OCI-LY3 (cell line): Measurements from ENCODE around the gene PHLDA2.

ENCODE experiments used
- H2AFZ ChIP-seq: fragments of 200-600, 300-600 bp; shearing (Covaris generic); 2 replicates; pipeline ENCODE4 v1.6.0; 2014; ENCODE audit warnings: antibody characterized with exemption, low read depth, low read length
- H3K27ac ChIP-seq: fragments of 200-600, 300-600 bp; sonication (generic); 2 replicates; pipeline ENCODE4 v1.5.1; 2014; ENCODE audit warnings: mild to moderate bottlenecking, low read length, moderate library complexity, mixed read lengths
- H3K27me3 ChIP-seq: fragments of 200-600, 300-600 bp; sonication (generic); 2 replicates; pipeline ENCODE4 v1.6.1; 2014; ENCODE audit warnings: low read depth, low read length, mixed read lengths
- H3K36me3 ChIP-seq: fragments of 200-600, 300-600 bp; sonication (generic); replicated peaks from 2 replicates; pipeline ENCODE3; 2014; ENCODE audit warnings: low read depth, low read length, mixed read lengths
- H3K4me1 ChIP-seq: fragments of 300-600, 200-600 bp; sonication (generic); 2 replicates; pipeline ENCODE4 v1.6.1; 2014; ENCODE audit warnings: low read length, mixed read lengths
- H3K4me2 ChIP-seq: fragments of 200-600, 300-600 bp; sonication (generic); 2 replicates; pipeline ENCODE4 v1.6.1; 2014; ENCODE audit warnings: low read length, mixed read lengths
- H3K4me3 ChIP-seq: fragments of 300-600, 200-600 bp; sonication (generic); 2 replicates; pipeline ENCODE4 v1.5.1; 2014; ENCODE audit warnings: antibody characterized with exemption, mild to moderate bottlenecking, low read length, moderate library complexity
- H3K79me2 ChIP-seq: fragments of 300-600, 200-600 bp; shearing (Covaris generic); 2 replicates; pipeline ENCODE4 v1.6.1; 2014; ENCODE audit warnings: mild to moderate bottlenecking, low read length, mixed read lengths
- H3K9ac ChIP-seq: fragments of 300-600, 200-600 bp; shearing (Covaris generic); 2 replicates; pipeline ENCODE4 v1.6.0; 2014; ENCODE audit warnings: mild to moderate bottlenecking, low read length, moderate library complexity
- H3K9me3 ChIP-seq: fragments of 200-600, 300-600 bp; shearing (Covaris generic); 2 replicates; pipeline ENCODE4 v1.6.1; 2014; ENCODE audit warnings: low read length, mixed read lengths; ENCODE audit not compliant: insufficient read depth
- H4K20me1 ChIP-seq: fragments of 200-600, 300-600 bp; sonication (generic); 2 replicates; pipeline ENCODE4 v1.6.1; 2016; ENCODE audit warnings: low read length, mixed read lengths; ENCODE audit not compliant: insufficient read depth
- EZH2phosphoT487 ChIP-seq: fragments of 200-600 bp; shearing (Covaris generic); IDR thresholded peaks from 2 replicates; pipeline ENCODE4 v1.6.1; 2018; ENCODE audit warnings: antibody characterized with exemption, mixed run types, low read depth
- TF ChIP-seq, protein P1 (sequence below): fragments of 200-600, 300-600 bp; sonication (generic); IDR thresholded peaks from 2 replicates; pipeline ENCODE4 v1.5.1; 2014; ENCODE audit warnings: antibody characterized with exemption, low read length, low read depth

PHLDA2 gene

DNA sequence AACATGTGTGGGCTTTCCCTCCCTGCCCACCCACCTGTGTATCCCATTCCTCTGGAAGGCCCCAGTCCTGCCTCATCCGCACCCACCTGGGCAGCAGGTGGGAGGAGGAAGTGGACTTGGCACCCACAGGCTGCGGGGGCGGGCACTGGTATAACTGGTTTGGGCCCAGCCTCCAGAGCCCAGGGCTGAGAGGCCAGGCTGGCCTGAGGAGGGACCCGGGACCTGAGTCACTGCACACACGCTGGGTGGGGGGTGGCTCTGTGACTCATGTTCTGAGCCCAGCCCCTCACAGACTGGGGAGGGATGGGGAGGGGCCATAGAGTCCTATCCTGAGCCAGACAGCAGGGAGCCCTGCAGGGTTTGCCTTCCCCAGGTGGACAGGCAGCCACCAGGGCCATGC is 16.7 kb downstream of the PHLDA2 start:
- Histone ChIP-seq H3K36me3 (no peaks in the 10 kb centered on the region), H3K9me3 (no peaks in the 10 kb centered on the region), H3K9ac (no peak overlapping the region), H3K27ac (no peak overlapping the region), H3K27me3 (no peaks in the 10 kb centered on the region), H2AFZ (no peak overlapping the region), H4K20me1 (no peaks in the 10 kb centered on the region), H3K4me2 (no peak overlapping the region), H3K4me1 (no peaks in the 10 kb centered on the region), H3K4me3 (no peak overlapping the region), H3K79me2 (no peaks in the 10 kb centered on the region)
- TF ChIP-seq EZH2phosphoT487, result no peak
- TF ChIP-seq, protein P1, sequence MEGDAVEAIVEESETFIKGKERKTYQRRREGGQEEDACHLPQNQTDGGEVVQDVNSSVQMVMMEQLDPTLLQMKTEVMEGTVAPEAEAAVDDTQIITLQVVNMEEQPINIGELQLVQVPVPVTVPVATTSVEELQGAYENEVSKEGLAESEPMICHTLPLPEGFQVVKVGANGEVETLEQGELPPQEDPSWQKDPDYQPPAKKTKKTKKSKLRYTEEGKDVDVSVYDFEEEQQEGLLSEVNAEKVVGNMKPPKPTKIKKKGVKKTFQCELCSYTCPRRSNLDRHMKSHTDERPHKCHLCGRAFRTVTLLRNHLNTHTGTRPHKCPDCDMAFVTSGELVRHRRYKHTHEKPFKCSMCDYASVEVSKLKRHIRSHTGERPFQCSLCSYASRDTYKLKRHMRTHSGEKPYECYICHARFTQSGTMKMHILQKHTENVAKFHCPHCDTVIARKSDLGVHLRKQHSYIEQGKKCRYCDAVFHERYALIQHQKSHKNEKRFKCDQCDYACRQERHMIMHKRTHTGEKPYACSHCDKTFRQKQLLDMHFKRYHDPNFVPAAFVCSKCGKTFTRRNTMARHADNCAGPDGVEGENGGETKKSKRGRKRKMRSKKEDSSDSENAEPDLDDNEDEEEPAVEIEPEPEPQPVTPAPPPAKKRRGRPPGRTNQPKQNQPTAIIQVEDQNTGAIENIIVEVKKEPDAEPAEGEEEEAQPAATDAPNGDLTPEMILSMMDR, result no peak

DNA sequence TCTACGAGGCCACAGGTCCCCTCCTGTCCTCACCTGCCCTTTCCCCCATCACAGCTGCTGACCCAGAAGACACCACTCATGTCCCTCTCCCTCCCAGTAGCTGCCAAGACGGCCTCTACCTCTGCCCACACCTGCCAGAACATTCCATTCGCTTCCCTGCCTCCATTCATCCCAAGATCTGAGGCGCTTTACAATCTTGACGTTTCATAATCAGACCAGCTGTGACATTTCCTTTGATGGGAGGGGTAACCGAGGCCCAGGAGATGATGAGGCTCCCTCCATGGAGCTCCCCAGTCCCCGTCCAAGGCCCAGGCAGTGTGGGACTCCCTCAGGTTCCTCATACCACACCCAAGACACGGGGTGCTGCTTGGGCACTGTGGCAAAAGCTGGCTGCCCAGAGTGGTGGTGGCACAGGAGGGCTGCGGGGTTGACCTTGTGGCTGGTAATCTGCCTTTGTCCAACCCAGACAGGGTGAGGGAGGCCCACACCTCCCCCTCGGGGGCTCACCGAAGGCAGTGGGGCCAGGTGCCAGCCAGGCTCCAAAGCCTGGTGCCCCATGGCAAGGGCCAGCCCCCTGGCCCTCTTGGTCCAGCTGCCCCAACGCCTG is 17.3 kb downstream of the PHLDA2 start:
- Histone ChIP-seq H3K79me2 (no peaks in the 10 kb centered on the region), H4K20me1 (no peaks in the 10 kb centered on the region), H3K4me2 (no peak overlapping the region), H3K4me1 (no peaks in the 10 kb centered on the region), H2AFZ (no peak overlapping the region), H3K27ac (no peak overlapping the region), H3K9ac (no peak overlapping the region), H3K4me3 (no peak overlapping the region), H3K9me3 (no peaks in the 10 kb centered on the region), H3K36me3 (no peaks in the 10 kb centered on the region), H3K27me3 (no peaks in the 10 kb centered on the region)
- TF ChIP-seq, protein P1, result no peak
- TF ChIP-seq EZH2phosphoT487, result no peak

DNA sequence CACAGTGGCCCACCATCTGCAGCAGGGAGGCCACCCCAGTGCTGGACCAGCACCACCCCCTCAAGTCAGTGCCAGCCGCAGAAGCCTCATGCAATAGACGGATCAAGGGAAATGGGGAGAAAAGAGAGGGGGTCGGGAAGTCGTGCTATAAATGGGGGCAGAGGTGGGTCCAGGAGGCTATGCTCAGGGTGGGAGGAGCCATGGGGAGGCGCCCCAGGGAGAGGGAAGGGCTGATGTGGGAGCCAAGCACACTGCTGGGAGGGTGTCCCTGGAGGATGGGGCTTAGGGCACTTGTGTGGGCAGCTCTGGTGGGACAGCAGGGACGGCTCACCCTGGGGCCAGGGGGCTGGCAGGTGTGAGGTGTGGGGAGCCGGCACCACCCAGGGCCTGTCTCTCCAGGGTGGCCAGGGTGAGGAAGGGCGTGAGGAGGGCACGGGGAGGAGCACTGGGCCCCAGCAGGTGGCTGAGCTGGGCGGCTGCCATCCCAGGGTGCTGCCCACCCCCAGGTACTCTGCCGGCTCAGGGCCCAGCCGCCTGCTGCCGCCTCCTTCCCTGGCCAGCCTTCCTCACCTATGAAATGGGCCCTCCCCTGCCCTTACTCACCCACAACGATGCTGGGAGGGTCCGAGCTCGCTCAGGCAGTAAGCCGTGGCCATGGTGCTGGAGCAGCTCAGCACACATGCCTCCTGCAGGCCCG is 18.0 kb downstream of the PHLDA2 start:
- no peak overlapping the region for H3K27ac ChIP-seq

DNA sequence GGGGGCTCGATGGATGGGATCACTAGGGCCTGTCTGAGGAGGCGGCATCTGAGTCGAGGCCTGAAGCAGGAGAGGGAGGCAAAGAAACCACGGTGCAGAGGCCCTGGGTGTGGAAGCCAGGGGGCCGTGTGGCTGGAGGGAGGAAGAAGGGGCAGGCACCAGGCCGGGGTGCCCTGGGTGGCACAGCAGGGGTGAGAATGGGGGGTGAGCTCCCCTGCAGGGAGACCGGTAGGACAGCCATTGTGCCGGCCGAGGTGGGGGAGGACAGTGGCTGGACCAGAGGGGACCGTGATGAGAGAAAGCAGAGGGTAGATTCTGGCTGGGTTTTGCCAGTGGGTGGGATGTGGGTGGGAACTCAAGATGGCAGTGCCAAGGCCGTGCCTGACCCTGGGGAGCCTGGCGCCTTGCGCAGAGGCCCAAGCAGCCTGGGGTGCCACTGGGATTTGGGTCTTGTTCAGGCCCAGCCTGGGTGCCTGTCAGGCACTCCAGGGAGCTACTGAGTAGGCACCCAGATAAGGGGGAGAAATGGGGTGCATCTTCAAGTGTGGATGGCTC is 18.7 kb downstream of the PHLDA2 start:
- Histone ChIP-seq H3K9ac (no peak overlapping the region), H3K36me3 (no peaks in the 10 kb centered on the region), H3K27me3 (no peaks in the 10 kb centered on the region), H4K20me1 (no peaks in the 10 kb centered on the region), H3K4me1 (no peaks in the 10 kb centered on the region), H3K9me3 (no peaks in the 10 kb centered on the region), H2AFZ (no peak overlapping the region), H3K27ac (no peak overlapping the region), H3K4me2 (no peak overlapping the region), H3K79me2 (no peaks in the 10 kb centered on the region), H3K4me3 (no peak overlapping the region)
- TF ChIP-seq, protein P1, result no peak
- no peak for TF ChIP-seq EZH2phosphoT487

More for the DNA sequence above, 18.0 kb downstream of the PHLDA2 start:
- Histone ChIP-seq H3K4me1 (no peaks in the 10 kb centered on the region), H3K4me3 (no peak overlapping the region), H3K9ac (no peak overlapping the region), H3K36me3 (no peaks in the 10 kb centered on the region), H3K9me3 (no peaks in the 10 kb centered on the region), H4K20me1 (no peaks in the 10 kb centered on the region), H3K27me3 (no peaks in the 10 kb centered on the region), H3K4me2 (no peak overlapping the region), H3K79me2 (no peaks in the 10 kb centered on the region), H2AFZ (no peak overlapping the region)
- TF ChIP-seq, protein P1, result no peak
- no peak for TF ChIP-seq EZH2phosphoT487
